UCSD-AML1 (cell line): ENCODE results near the gene BACH2.
A peak's percentile ranks its signal among the peaks of the same experiment; 100 is the strongest.
"Not testable (repeated sequence)": the region's sequence is repeated elsewhere in the genome, so short reads cannot be mapped to it uniquely, and the experiment has no call there.

ENCODE experiments used
- DNase-seq: peaks from one replicate; lab custom pipeline; 2025; ENCODE audit not compliant: unreplicated experiment; lab: John Stamatoyannopoulos, UW

BACH2 gene

DNA sequence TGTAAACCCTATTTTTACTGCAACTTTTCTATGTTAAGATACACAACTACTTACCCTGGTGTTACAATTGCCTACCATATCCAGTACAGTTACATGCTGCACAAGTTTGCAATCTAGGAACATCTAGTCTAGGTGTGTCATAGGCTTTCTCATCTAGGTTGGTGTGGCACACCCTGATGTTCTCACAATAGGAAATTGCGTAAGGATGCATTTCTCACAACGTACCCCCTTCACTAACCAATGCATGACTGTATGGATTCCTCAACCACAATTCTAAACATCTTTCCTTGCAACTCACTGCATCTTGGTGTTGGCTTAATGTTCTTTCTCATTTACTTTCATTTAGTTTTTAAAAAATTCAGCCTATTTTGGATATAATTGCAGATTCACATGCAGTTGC lies 370.8 kb downstream of the BACH2 start:
- no peak for DNase-seq

DNA sequence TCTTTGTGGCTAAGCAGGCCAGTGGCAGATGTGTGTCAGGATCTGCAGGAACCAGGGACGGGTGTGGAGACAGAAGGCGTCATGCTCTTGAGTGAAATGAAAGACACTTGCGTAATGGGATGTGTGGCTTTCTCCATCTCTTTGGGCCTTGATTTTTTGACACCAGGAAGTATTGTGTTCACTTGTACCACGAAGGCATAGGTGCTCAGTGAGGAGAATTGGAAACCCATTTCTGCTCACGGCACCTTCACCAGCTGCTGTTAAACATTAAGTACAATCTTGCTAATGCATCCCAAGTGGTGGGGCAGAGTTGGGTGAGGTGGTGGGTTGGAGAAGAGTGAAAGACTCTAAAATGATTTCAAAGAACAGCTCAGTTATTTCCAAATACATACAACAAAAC lies 372.4 kb downstream of the BACH2 start:
- no peak for DNase-seq

DNA sequence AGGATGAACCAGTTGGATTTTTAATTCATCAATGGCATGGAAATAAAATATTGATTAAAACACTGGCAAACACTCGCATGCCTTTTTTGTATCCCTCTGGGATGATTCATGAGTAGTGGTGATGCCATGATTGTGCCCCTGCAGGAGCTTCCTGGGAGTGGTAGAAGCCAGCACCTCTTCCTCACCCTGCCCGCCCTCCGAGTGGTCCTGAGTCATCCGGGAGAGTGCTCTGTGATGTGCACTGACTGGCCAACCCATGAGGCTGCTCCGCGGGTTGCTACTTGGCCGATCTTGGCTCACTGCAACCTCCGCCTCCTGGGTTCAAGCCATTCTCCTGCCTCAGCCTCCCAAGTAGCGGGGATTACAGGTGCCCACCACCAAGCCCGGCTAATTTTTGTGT lies 375.0 kb downstream of the BACH2 start:
- DNase-seq: no peak

DNA sequence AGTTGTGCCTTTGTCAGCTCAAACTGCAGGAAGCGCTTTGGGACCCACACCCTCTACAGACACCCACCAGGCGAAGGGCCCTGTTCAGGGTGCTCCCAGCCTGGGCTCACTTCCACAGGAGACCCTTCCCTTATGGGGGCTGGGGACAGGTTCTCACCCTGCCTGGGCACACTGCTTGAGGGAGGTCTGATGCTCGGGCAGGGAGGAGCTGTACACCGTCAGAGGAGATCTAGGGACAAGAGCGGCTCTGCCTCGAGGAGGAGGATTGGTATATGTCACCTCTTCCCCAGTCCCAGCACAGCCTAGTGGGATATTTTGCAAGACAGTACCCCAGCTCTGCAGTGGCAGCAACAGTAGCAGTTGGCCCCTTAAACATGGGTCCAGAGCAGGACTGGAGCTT lies 375.4 kb downstream of the BACH2 start:
- no peak for DNase-seq

DNA sequence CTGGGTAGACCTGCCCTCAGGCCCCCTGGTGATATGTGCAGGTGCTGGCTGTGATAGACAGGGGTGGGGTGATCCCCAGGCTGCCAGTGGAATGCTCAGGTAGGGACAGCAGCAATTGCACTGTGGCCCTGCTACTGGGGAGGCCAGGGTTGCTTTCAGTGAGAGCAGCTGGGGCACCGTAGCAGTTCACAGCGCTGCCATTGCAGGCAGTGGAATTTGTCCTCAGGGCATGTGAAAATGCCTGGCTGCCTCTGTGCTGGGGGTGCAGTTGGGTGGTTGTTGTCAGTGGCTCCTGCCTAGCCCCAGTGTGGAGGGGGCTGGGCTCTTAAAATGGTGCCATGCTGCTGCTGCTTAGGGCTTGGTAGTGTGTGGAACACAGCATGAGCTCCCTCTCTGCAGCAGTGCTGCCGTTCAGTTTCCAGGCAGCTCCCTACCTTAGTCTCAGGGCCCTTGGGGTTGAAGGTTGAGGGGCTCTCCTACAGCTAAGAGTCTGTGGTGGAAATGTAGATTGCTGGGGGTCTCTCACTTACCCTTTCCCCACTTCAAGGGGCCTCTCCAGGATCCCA lies 378.8 kb downstream of the BACH2 start:
- DNase-seq: no peak

DNA sequence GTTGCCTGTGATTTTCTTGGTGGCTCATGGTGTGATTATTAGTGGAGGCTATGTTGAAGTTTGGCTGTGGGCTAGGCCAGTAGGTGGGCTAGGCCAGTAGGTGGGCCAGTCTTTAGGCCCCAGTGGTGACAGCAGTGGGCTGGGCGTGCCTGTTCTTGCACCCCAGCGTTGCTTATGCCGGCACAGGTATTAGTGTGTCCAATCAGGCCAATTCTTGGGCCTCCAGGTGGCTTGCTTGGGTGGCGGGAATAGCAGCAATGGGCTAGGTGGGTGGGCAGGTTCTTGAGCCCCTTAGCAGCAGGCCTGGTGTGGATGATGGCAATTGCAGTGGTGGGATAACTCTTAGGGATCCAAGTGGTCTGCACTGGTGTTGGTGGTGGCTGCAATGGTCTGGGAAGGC lies 379.4 kb downstream of the BACH2 start:
- no peak for DNase-seq

DNA sequence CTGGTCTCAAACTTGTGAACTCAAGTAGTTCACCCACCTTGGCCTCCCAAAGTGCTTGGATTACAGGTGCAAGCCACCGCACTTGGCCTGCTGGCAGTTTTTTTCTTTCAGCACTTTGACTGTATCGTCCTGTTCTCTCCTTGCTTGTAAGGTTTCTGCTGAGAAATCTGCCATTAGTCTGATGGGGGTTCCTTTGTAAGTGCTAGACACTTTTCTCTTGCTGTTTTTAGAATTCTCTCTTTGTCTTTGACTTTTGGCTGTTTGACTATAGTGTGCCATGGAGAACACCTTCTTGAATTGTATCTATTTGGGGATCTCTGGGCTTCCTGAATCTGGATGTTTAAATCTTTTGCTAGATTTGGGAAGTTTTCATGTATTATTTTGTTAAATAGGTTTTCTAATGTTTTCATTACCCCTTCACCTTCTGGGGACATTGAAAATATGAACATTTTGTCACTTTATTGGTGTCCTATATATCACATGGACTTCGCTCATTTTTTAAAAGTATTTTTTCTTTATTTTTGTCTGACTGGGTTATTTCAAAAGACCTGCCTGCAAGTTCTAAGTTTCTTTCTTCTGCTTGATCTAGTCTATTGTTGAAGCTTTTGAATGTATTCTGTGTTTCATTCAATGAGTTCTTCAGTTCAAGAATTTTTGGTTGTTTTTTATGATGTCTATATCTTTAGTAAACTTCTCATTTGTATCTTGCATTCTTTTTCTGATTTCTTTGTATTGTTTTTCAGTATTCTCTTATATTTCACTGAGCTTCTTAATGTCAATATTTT lies 380.3 kb downstream of the BACH2 start:
- no peak for DNase-seq

DNA sequence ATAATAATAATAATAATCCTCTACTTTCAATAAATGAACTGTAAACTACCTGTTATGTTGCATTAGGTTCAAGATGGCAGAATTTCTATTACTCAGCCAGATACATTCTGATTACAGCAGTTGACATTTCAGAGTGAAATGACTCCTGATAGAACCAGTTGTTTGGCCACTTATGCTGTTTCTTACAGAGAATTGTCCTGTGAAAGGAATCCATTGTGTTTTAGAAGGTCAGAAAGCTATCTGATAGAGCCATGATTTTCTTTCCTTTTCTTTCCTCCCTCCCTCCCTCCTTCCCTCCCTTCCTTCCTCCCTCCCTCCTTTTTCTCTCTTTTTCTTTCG lies 385.8 kb downstream of the BACH2 start:
- no peak for DNase-seq

DNA sequence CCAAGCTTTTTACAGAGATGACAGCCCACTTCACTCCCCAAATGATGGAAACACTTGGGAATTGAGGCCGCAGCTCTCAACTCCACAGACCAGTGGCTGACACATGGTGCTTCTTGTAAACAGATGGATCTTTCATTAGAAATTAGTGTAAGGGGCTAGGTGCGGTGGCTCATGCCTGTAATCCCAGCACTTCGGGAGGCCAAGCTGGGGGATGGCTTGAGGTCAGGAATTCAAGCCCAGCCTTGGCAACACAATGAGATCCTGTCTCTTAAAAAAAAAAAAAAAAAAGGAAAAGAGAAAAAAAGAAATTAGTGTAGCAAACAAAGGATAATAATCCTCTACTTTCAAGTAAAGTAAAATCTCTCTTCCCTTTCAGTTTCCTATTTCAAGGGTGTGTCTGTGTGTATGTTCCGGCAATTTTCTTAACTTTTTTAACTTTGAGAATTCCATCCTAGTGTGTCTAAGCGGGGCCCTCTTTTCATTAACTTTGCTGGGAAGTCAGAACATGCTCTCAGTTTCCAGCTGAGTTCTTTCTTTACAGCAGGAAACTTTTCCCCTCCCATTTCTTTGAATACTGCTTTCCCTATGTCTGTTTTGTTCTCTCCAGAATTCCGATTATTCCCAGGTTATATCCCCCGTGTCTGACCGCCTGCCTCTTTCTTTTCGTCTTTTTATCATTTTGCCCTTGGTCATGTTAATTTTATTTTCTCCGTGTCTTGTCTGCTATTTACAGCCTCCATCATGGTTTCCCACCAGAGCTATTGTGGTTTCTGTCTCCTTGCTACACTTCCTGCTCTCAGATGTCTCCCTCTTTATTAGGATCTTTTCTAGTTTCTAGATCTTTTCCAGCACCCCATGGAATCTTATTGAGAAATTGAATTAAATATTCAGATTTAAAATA lies 386.4 kb downstream of the BACH2 start:
- not testable (repeated sequence) for DNase-seq

DNA sequence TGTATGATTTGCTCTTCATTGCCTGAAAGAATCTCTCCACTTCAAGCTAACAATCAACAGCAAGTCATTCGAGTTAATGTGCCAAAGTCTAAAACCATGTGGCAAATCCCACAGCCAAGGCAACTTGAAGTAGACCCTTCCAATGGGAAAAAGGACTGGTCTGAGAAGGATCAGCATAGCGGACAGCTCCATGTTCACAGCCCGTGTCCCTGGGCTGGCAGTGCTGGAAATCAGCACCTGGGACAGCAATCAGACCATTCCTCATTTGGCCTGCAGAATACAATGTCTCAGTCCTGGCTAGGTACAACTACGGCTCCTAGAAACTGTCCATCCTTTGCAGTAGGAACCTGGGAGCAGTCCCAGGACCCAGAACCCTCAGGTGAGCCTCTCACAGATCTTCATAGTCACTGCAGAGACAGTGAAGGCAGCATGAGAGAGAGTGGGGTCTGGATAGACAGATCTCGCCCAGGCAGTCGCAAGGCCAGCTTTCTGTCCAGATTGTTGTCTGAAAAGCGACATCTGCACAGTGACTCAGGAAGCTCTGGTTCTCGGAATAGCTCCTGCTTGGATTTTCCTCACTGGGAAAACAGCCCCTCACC lies 401.3 kb downstream of the BACH2 start:
- peak; percentile 28 for DNase-seq

DNA sequence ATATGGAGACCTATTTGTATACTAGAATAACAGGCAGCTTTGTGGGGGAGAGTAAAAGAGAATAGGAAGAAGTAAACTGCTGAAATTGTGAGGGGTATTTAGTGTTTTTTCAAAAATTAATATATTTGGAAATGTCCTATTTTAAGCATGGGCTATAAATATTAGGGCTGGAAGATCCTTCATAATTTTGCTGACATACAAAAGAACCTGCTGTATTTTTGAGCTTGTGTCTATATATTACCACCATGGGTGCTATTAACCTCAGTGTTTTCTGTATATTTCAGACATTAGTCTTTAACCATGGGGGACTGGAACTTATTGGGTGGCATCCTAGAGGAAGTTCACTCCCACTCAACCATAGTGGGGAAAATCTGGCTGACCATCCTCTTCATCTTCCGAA lies 402.5 kb downstream of the BACH2 start, which contains the start of gene GJA10:
Gene GJA10 (plus strand): TSS at position 301 of the 400 bp plus-strand sequence. CDS start 0 bp downstream, at position 301.
- no peak for DNase-seq

DNA sequence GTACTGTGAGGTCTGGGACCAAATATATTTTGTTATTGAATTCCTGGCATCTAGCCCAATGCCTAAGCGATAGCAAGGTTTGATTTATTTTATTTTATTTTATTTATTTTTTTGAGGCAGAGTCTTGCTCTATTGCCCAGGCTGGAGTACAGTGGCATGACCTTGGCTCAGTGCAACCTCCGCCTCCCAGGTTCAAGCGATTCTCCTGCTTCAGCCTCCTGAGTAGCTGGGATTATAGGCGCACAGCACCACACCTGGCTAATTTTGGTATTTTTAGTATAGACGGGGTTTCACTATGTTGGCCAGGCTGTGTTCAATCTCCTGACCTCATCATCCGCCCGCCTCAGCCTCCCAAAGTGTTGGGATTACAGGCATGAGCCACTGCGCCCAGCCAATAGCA lies 404.1 kb downstream of the BACH2 start:
- not testable (repeated sequence) for DNase-seq

DNA sequence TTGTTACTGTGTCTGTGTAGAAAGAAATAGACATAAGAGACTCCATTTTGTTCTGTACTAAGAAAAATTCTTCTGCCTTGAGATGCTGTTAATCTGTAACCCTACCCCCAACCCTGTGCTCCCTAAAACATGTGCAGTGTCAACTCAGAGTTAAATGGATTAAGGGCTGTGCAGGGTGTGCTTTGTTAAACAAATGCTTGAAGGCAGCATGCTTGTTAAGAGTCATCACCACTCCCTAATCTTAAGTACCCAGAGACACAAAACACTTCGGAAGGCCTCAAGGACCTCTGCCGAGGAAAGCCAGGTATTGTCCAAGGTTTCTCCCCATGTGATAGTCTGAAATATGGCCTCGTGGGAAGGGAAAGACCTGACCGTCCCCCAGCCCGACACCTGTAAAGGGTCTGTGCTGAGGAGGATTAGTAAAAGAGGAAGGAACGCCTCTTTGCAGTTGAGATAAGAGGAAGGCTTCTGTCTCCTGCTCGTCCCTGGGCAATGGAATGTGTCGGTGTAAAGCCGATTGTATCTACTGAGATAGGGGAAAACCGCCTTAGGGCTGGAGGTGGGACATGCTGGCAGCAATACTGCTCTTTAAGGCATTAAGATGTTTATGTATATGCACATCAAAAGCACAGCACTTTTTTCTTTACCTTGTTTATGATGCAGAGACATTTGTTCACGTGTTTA lies 405.7 kb downstream of the BACH2 start:
- not testable (repeated sequence) for DNase-seq

DNA sequence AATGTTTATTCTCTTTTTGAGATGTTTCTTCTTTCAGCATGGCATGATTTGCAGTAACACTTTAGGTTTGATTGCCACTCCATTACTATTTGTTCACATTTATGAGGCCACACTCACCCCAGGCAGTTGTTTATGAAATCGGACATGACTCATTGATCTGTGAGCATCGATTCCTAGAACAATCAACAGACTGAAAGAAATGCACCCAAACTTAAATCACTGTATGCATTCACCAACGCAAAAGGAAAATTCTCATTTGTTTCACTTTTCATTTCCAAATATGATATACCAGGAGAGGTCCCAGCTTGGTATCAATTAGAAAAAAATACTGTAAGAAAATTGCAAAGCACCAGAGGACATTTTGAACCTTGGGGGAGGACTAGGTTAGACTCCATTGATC lies 407.8 kb downstream of the BACH2 start:
- DNase-seq: no peak

DNA sequence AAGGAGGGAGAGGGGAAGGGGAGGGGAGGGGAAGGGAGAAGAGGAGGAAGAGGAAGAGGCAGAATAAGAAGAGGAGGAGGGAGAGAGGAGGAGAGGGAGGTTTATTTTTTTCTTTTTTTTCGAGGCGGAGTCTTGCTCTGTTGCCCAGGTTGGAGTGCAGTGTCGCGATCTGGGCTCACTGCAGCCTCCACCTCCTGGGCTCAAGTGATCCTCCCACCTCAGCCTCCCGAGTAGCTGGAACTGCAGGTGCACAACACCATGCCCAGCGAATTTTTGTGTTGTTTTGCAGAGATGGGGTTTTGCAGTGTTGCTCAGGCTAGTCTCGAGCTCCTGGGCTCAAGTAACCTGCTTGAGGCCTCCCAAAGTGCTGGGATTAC lies 408.5 kb downstream of the BACH2 start:
- DNase-seq: no peak

DNA sequence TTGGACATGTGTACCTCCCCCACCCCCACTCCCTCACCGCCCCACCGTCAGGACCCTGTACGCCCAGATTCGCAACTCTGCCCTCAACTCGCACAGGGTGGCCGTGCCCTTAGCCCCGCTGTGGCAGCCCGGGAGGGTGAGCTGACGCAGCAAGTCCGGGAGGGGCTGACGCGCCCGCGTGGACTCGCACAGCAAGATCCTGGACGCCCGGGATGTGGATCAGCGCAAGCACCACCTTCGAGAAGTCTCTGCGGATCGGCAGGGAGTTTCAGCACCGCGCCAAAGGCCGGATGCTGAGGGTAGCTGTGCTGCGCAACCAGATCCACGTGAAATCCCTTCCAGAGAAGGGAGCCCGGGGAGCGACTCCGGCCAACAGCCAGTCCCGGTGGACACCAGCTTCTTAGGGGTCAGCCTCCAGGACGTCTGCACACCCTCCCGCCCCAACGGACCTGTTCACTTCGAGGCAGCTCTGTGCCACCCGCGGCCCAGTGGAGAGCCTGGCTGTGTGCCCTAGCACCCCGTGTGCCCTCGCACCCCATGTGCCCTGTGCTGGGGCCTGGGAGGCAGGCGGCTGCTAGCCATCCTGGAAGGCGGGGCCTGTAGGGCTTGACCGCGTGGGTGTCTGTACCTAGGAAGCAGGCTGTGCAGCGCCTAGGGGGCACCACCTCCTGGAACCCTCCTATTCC lies 409.0 kb downstream of the BACH2 start:
- DNase-seq: no peak

DNA sequence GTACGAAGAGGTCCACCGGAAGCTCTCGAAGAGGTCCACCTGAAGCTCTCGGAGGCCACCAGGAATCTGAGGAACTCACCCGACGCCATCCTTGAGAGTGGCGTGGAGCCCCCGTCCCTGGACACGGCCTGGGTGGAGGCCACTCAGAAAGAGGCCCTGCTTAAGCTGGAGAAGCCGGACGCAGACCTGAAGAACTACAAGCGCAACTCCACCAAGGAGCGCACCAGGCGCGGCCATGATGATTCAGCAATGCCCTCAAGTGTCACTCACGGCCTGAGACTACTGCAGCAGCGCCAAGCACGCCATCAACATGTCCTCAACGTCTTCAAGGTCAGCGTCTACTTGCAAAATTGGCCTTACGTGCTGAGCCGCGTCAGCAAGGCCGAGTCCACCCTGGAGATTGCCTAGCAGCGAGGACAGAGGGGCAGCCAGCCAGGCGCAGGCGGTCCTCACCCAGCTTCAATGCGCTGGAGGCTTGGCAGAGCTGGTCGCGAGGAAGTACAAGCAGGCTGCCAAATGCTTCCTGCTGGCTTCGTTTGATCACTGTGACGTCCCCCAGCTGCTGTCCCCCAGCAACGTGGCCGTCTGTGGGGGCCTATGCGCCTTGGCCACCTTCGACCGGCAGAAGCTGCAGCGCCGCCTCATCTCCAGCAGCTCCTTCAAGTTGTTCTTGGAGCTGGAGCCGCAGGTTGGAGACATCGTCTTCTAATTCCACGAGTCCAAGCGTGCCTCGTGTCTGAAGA lies 410.1 kb downstream of the BACH2 start:
- DNase-seq: no peak
